ENCODE data around the gene SOD3.

SOD3 gene

DNA sequence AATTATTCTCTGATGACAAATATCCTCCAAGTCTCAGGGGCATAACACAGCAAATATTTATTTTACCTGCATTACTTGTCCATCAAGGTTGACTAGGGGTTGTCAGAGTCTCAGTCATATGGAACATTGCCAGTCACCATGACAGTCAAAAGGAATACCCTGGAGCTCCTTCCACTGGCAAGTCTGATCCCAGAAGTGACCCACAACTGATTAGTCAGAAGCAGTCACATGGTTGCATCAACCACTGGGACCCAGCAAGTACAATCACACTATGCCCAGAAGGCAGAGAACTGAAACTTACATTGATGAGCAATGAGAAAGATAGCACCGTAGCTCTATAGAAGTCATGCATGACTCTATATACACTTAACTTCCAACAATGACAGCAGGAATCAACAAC, 41.9 kb upstream of the SOD3 start:
- H4K20me1 ChIP-seq (ENCODE audit: insufficient read depth, low read length) = no peaks in the 10 kb centered on the region
- H3K9me3 ChIP-seq (ENCODE audit: low read length) = no peaks in the 10 kb centered on the region
- no peaks in the 10 kb centered on the region for H3K9me2 ChIP-seq (ENCODE audit: low read depth, low read length)
- H3F3A ChIP-seq (ENCODE audit: insufficient read depth, low read length) = no peaks in the 10 kb centered on the region
- H3K9ac ChIP-seq (ENCODE audit: low read length) = no peak overlapping the region
- H3K27me3 ChIP-seq (ENCODE audit: insufficient read depth, low read length) = no peaks in the 10 kb centered on the region
- no peak overlapping the region for H2AFZ ChIP-seq (ENCODE audit: low read length)
- no peak for TF ChIP-seq EZH2 (IDR thresholded peaks at IDR 0.05; ENCODE audit: borderline replicate concordance, low read length)
- TF ChIP-seq, protein P1, sequence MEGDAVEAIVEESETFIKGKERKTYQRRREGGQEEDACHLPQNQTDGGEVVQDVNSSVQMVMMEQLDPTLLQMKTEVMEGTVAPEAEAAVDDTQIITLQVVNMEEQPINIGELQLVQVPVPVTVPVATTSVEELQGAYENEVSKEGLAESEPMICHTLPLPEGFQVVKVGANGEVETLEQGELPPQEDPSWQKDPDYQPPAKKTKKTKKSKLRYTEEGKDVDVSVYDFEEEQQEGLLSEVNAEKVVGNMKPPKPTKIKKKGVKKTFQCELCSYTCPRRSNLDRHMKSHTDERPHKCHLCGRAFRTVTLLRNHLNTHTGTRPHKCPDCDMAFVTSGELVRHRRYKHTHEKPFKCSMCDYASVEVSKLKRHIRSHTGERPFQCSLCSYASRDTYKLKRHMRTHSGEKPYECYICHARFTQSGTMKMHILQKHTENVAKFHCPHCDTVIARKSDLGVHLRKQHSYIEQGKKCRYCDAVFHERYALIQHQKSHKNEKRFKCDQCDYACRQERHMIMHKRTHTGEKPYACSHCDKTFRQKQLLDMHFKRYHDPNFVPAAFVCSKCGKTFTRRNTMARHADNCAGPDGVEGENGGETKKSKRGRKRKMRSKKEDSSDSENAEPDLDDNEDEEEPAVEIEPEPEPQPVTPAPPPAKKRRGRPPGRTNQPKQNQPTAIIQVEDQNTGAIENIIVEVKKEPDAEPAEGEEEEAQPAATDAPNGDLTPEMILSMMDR (IDR thresholded peaks at IDR 0.05; ENCODE audit: low read length) = no peak
- no peak overlapping the region for H3K4me2 ChIP-seq (ENCODE audit: low read length)
- H3K4me1 ChIP-seq (ENCODE audit: insufficient read depth, low read length, severe bottlenecking) = no peaks in the 10 kb centered on the region
- H3K79me2 ChIP-seq (ENCODE audit: insufficient read depth, low read length) = no peaks in the 10 kb centered on the region
- no peak overlapping the region for H3K27ac ChIP-seq (ENCODE audit: low read depth, low read length, poor library complexity, severe bottlenecking)
- H3K36me3 ChIP-seq (ENCODE audit: insufficient read depth, low read length) = no peaks in the 10 kb centered on the region
- H3K4me3 ChIP-seq (ENCODE audit: low read depth, low read length, poor library complexity, severe bottlenecking) = no peak overlapping the region

DNA sequence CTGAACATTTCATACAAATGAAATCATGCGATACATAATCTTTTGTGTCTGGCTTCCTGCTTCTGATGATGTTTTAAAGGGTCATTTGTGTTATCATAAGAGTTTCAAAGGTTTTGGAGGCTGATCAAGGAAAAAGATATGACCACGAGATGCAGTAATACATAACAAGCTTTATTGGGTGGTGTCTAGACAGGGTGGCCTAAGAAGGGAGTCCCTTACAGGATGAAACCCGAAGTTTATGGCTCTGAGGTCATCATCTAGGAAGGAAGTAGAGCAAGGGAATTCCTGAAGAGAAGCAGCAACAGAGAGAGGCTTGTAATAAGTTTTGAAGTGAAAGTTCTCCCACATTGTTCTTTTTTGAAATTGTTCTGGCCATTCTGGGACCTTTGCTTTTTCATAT, 40.8 kb upstream of the SOD3 start:
- TF ChIP-seq, protein P1 (IDR thresholded peaks at IDR 0.05; ENCODE audit: low read length) = no peak
- TF ChIP-seq EZH2 (IDR thresholded peaks at IDR 0.05; ENCODE audit: borderline replicate concordance, low read length) = no peak
- H2AFZ ChIP-seq (ENCODE audit: low read length) = no peak overlapping the region
- no peaks in the 10 kb centered on the region for H3K79me2 ChIP-seq (ENCODE audit: insufficient read depth, low read length)
- H3K27me3 ChIP-seq (ENCODE audit: insufficient read depth, low read length) = no peaks in the 10 kb centered on the region
- H3K4me3 ChIP-seq (ENCODE audit: low read depth, low read length, poor library complexity, severe bottlenecking) = no peak overlapping the region
- no peaks in the 10 kb centered on the region for H3K36me3 ChIP-seq (ENCODE audit: insufficient read depth, low read length)
- no peaks in the 10 kb centered on the region for H4K20me1 ChIP-seq (ENCODE audit: insufficient read depth, low read length)
- H3K4me2 ChIP-seq (ENCODE audit: low read length) = no peak overlapping the region
- no peaks in the 10 kb centered on the region for H3K9me2 ChIP-seq (ENCODE audit: low read depth, low read length)
- no peaks in the 10 kb centered on the region for H3K9me3 ChIP-seq (ENCODE audit: low read length)
- H3K9ac ChIP-seq (ENCODE audit: low read length) = no peak overlapping the region
- H3K27ac ChIP-seq (ENCODE audit: low read depth, low read length, poor library complexity, severe bottlenecking) = no peak overlapping the region
- no peaks in the 10 kb centered on the region for H3F3A ChIP-seq (ENCODE audit: insufficient read depth, low read length)
- H3K4me1 ChIP-seq (ENCODE audit: insufficient read depth, low read length, severe bottlenecking) = no peaks in the 10 kb centered on the region

DNA sequence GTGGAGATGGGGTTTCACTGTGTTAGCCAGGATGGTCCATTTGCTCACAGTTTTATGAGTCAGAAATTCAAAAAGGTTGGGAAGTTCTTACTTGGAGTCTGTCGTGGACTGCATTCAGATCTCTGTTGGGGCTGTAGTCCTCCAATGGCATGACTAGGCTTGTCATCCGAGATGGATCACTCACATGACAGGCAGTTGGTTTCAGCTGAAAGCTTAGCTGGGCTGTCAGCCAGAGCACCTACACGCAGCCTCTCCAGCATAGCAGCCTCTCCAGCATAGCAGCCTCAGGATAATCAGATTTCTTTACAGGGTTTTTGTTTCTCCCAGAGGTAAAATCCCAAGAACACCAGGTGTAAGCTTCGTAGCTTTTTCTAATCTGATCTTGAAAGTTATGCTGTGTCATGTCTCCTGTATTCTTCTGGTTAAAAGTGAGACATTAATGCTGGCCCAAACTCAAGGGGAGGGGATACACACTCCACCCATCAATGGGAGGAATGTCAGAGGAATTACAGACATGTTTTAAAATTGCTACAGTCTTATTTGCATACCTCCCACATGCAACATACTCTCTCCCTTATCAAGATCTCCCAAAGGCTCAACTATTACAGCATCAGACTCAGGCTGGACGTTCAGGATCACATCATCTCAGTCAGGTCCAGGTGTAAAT, 31.6 kb upstream of the SOD3 start:
- Histone ChIP-seq H3K27me3 (ENCODE audit: insufficient read depth, low read length) (no peaks in the 10 kb centered on the region), H2AFZ (ENCODE audit: low read length) (no peak overlapping the region), H3K9me3 (ENCODE audit: low read length) (no peaks in the 10 kb centered on the region), H3K9ac (ENCODE audit: low read length) (no peak overlapping the region), H3K27ac (ENCODE audit: low read depth, low read length, poor library complexity, severe bottlenecking) (no peak overlapping the region), H4K20me1 (ENCODE audit: insufficient read depth, low read length) (no peaks in the 10 kb centered on the region), H3K4me1 (ENCODE audit: insufficient read depth, low read length, severe bottlenecking) (no peaks in the 10 kb centered on the region), H3K9me2 (ENCODE audit: low read depth, low read length) (no peaks in the 10 kb centered on the region), H3K36me3 (ENCODE audit: insufficient read depth, low read length) (no peaks in the 10 kb centered on the region), H3K79me2 (ENCODE audit: insufficient read depth, low read length) (no peaks in the 10 kb centered on the region), H3K4me2 (ENCODE audit: low read length) (no peak overlapping the region), H3K4me3 (ENCODE audit: low read depth, low read length, poor library complexity, severe bottlenecking) (no peak overlapping the region), H3F3A (ENCODE audit: insufficient read depth, low read length) (no peaks in the 10 kb centered on the region)
- TF ChIP-seq, protein P1 (IDR thresholded peaks at IDR 0.05; ENCODE audit: low read length) = no peak
- TF ChIP-seq EZH2 (IDR thresholded peaks at IDR 0.05; ENCODE audit: borderline replicate concordance, low read length) = no peak

All from OCI-LY1 (cell line).